Effector memory CD4-positive, alpha-beta T cell (primary cell): Measurements from ENCODE around the gene TBC1D30.

Experiments
- DNase-seq, 3 donors: peaks; one replicate each; pipeline ENCODE4 v3.0.0-alpha.2; 2020
- H3K27ac ChIP-seq: 2 replicates; pipeline ENCODE4 v1.7.0; 2013; ENCODE audit warnings: mild to moderate bottlenecking, low read length, moderate library complexity; ENCODE audit not compliant: insufficient read depth, poor library complexity, severe bottlenecking
- H3K27me3 ChIP-seq: replicated peaks from 2 replicates; pipeline ENCODE4 v1.7.0; 2013; ENCODE audit warnings: mild to moderate bottlenecking, low read length; ENCODE audit not compliant: insufficient read depth, control insufficient read depth, poor library complexity, severe bottlenecking
- H3K36me3 ChIP-seq: 2 replicates; pipeline ENCODE4 v1.7.0; 2013; ENCODE audit warnings: mild to moderate bottlenecking, low read length, moderate library complexity; ENCODE audit not compliant: control insufficient read depth, insufficient read depth
- H3K4me1 ChIP-seq: 2 replicates; pipeline ENCODE4 v1.7.0; 2013; ENCODE audit warnings: low read length, mild to moderate bottlenecking; ENCODE audit not compliant: control insufficient read depth, insufficient read depth, poor library complexity, severe bottlenecking
- H3K4me3 ChIP-seq: 2 replicates; pipeline ENCODE4 v1.7.0; 2013; ENCODE audit warnings: low read length, low read depth, mild to moderate bottlenecking; ENCODE audit not compliant: insufficient read depth, poor library complexity, severe bottlenecking
- H3K9me3 ChIP-seq: 2 replicates; pipeline ENCODE4 v1.7.0; 2013; ENCODE audit warnings: mild to moderate bottlenecking, low read length, moderate library complexity; ENCODE audit not compliant: control insufficient read depth

TBC1D30 gene

DNA sequence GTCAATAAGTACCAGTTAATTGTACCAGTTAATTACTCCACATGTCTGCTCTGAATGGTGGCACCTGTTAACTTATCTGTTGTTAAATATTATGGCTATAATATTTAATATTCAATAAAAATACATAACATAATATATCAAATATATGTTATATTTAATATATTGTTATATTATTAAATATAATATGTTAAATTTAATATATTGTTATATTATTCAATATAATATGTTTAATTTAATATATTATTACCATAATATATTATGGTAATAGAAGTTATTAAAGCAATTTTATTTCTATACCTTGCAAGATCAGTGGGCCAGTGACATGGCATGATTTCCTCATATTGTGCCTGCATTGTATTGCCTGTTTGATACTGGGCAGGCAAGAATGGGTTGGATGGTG lies 98.4 kb downstream of the TBC1D30 start:
- Histone ChIP-seq H3K4me1 (no peaks in the 10 kb centered on the region), H3K27me3 (no peaks in the 10 kb centered on the region), H3K27ac (no peak overlapping the region), H3K9me3 (no peaks in the 10 kb centered on the region), H3K36me3 (no peaks in the 10 kb centered on the region), H3K4me3 (no peak overlapping the region)
- DNase-seq: no peak

DNA sequence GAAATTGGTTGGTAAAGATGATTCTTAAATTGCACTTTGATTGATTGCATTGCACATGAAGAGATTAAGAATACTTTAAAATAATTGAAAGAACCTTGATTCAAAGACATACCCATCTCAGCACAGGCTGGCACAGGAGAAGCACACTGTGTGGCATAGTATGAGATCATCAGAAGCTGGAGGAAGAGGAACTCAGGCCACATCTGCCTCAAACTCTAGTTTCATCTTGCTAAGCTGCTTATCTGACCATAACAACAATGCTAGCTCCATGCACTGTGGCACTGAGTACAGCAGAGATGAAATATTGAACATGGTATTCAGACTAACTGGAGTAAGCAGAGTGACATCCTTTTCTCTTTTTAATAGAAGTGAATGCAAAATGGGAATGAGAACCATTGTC lies 99.1 kb downstream of the TBC1D30 start:
- no peak overlapping the region for H3K4me3 ChIP-seq
- no peaks in the 10 kb centered on the region for H3K27me3 ChIP-seq
- H3K9me3 ChIP-seq: no peaks in the 10 kb centered on the region
- no peaks in the 10 kb centered on the region for H3K36me3 ChIP-seq
- no peak overlapping the region for H3K27ac ChIP-seq
- no peaks in the 10 kb centered on the region for H3K4me1 ChIP-seq
- DNase-seq: no peak
